ENCODE measurements around the gene STMN1.

Gene STMN1

DNA sequence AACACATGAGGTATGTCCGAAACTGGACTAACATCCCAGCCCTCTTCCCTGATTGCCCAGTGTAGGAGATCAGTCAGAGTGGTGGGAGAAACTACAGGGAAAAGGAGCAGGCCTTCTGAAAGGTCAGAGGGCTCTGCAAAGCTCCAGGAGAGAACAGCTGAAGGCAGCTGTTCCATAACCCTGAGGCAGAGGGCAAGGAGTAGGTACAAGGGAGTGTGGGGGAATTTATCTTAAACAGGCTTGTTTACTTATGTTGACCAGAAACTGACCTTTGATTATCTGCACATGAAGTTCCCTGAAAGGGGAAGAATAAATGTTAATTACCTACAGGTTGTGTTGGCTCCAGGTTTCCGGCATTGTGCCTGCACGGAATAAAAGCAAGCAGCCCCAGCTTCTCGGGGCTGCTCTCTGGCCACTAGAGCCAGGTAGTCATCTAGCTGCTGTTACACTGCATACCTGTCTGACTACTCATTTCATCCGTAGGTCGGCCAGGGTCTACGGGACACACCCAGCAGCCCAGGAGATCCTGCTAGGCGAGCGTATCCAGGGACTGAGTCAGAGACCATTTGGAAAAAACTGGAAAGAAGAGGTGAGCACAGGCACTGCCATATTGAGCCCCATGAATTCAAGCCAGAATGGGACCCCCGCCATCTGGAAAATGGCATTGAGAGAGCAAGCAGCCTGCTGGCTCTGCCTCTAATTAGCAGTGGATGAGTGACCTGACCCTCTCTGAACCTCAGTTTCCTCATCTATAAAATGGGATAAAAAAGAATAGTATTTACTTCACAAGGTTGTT is 15.8 kb downstream of the STMN1 start:
- no peak for DNase-seq

DNA sequence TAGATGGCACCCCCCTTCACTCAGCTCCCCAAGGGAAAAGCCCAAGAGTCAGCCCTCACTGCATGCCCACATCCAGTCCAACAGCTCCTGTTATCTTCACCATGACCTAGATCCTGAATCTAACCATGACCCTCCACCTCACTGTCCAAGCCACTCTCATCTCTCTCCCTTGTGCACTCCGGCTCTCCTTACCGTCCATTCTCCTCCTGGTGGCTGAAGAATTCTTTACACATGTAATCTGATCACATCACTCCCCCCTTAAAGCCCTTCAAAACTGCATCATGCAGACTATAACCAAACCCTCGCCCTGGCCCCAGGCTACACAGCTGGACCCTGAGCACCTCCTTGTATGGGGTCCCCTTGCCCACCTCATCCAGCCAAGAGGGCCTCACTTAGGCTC is 16.7 kb downstream of the STMN1 start:
- DNase-seq, result no peak

DNA sequence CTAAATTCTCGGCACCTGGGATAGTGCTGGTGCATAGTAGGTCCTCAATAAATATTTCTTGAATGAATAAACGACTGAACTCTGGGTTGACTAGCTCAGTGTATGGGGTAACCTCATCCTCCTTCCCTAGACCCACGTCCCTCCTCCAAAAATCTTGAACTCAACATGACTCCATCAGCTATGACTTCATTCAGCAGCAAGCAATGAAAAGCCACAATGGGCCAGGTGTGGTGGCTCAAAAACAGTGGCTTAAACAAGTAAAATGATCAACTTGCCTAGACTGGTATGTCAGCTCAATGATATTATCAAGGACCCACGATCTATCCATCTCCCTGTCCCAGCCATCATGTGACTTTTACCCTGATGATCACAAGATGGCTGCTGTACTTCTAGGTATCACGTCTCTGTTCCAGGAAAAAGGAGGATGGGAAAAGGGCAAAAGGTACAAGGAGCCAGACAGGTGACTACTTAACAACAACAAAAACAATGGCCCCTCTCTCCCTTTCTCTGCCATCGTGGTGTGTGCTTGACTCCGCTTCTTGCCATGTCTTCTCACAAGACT is 17.7 kb downstream of the STMN1 start:
- no peak for DNase-seq

DNA sequence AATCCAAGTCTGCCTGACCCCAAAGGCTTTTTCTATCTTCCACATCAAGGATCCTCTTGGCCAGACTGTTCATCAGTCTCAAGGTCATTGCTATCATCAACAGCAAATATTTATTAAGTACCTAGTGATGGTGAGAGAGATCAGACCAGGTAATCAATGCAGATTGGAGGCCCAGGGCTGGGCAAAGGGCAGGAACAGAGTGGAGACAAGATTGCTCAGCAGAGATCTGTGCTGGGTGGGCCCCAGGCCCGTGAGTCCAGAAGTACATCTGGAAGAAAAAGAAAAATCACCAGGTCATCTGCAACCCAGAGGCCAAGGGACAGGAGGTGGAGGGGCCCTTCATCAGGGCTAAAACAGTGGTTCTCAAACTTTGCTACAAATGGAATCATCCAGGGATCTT is 20.6 kb downstream of the STMN1 start:
- no peak for DNase-seq

DNA sequence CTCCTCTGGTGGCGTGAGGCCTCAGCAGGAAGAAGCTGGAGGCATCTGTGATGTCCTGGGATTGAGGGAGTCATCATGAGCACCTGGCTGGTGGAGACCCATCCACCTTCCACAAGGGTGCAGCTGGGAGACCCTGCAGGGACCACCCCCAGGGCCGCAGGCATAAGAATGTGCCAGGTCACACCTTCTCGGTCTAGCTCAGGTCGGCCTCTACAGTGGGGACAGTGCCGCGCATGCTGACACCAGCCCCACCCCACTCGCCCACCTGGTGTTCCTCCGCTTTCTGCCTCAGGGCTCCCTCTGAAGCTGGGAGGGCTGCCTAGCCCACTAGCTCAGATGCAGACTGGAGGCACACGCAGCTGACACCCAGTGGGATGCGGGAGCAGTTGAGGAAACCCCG is 25.0 kb downstream of the STMN1 start:
- DNase-seq, result no peak

DNA sequence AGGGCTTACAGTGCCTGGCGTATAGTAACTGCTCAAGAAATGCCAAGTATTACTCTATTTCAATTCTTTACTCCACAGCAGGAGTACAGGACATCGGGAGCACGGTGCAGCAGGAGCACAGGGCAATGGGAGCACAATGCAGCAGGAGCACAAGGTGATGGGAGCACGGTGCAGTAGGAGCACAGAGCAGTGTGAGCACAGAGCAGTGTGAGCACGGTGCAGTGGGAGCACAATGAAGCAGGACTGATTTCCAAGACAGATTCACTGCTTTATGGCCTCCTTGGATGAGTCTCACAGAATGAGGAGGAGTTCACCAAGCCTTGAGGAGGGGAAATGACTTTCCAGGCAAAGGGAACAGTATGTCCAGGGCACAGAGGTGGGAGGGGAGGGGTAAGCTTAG is 25.7 kb downstream of the STMN1 start:
- DNase-seq, result no peak

DNA sequence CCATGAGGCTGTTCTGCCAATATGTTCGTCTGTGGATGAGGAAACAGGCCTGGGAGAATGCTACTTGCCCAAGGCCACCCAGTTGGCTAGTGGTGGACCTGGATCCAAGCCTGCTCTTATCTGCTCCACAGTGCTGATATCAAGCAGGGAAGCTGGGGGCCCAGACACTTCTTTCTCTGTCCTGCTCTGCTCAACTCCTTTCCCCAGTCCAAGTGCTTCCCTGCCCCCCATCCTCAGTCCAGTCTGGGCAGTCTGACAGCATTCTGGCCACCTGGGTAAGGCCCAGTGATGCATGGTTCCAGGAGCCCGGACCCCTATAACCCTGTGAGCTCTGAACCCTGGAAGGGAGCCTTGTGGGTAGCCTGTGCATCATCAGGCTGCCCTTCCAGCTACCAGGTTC is 26.5 kb downstream of the STMN1 start:
- DNase-seq, result no peak

DNA sequence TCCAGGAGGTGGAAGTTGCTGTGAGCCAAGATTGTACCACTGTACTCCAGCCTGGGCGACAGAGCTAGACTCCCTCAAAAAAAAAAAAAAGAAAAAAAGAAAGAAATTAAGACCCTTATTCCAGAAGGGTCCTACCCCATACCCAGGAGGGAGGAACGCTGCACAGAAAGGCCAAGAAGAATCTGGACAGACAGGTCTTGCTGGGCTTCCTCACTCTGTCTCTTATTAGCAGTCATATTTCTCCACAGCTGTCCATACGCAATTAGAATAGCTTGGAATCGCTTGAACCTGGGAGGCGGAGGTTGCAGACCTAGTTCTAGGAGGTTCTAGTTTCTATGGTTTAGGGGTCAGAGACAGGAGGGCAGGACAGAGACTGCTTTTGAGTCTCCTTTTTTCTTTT is 27.5 kb downstream of the STMN1 start:
- DNase-seq, result no peak

DNA sequence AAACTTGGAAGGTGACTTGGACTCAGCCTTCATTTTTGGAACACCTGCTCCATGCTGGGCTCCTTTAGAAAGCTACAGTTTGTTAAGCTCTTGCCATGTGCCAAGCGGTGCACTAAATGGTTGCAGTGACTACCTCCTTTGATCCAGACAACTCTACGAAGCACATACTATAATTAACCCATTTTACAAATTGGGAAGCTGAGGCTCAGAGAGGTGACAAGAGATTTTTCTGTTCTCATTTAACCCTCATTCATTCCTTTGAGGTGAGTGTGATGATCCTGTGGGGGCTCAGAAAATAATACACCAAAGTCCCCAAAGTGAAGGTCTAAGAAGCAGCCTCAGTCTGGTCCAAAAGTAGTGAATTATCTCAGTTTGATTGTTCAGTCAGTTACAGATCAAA is 29.1 kb downstream of the STMN1 start:
- DNase-seq, result no peak

DNA sequence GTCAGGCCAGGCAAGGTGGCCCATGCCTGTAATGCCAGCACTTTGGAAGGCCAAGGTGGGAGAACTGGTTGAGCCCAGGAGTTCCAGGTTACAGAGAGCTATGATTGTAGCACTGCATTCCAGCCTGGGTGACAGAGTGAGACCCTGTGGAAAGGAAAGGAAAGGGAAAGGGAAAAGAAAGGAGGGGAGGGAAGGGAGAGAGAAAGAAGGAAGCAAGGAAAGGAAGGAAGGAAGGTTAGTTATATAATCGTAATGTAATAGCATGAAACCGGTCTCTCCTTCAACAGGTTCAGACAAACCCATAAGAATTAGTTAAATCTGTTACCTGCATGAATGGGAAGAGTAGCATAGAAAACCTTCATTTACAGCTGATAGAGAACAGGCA is 29.5 kb downstream of the STMN1 start:
- no peak for DNase-seq

DNA sequence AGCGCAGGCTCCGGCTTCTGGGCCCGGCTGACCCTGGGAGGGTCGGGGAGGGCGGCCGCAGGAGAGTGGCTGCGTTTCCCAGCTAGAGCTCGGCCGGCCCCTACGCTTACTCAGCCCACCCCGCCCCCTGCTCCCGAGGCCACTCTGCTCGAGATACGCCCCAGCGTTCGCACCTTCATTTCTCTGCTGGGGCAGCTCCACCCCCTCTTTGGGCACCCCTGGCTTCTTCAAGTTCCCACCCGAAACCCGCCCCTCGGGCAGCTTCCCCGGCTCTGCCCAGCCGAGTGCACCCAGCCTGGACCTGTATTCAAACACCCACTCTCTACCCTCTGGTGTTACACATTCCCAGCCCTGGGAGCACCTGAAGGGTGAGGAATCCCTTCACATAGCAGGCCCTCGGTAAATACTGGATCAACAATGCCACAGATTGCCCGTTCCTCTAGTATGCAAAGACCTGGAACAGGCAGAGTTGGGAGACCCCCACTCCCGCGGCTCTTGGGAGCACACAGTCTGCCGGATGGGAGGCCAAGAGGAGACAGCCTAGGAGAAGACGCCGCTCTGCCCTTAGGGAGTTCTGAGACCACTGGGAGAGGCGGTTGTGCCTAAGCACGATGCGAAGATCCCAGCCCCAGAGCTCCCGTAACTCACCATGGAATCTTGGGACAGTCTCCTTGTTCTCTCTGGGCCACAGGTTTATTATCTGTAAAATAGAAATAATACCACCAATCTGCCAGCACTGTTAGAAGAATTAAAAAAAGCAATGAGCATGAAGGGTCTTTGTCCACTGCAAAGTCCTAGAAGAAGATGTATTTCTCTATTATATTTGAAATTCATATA is 30.1 kb downstream of the STMN1 start:
- no peak for DNase-seq

DNA sequence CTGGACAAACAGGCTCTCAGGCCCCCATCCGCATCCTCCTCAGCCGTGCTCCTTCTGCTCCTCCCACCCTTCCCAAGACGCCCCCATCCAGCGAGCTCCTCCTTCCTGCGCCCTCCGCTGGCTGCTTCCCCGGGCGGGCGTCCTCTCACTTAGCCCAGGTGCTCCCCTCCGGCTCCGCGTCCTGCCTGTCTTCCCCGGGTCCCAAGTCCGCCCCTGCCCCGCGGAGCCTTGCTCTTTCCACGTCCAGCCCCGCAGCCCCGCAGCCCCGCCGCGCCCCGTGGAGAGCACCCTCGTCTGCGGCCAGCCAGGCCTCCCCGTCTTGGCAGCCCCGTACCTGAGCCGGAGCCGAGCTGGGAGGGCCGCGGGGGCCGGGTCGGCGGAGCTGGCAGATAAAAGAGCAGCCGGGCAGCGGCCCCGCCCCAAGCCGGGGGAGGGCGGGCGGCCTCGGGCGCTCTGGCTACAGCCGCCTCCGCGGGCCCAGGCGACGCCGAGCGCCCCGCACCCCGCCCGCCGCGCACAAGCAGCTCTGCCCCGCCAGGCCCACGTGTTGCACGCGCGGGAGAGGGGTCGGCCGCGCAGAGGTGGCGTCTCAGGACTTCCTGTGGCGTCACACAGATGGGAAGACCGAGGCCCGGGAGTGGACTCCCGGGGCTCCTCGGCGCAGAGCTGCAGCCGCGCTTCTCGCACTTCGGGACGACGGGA is 30.9 kb downstream of the STMN1 start, which contains the start of gene PAQR7:
Gene PAQR7 (minus strand): TSS at position 555 of the 702 bp plus-strand sequence. CDS start 11,869 bp downstream, outside the sequence.
- peak; percentile 87 for DNase-seq

DNA sequence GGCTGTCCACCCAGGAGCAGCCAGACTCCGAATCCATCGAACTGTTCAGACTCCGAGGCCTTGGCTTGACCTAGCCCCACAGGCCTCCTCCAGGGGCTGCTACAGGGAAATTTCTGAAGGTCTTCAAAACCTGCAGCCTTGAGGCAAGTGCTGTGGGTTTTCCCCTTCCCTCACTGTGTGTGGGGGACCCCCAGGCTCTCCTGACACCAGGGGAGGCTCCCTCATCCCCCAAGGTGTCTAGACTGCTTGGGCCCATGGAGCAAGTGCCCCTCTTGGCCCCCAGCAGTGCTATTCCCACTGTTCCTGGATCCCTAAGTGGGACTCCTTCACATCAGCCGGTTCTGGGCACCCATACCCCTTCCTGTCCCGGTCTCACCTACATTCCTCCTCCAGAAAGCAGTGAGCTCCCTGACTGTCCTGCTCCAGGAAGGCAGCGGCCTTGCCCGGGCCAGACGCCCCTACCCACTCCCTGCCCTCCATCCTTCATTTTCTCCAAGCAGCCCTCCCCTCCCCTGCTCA is 31.5 kb downstream of the STMN1 start:
- DNase-seq, result no peak

DNA sequence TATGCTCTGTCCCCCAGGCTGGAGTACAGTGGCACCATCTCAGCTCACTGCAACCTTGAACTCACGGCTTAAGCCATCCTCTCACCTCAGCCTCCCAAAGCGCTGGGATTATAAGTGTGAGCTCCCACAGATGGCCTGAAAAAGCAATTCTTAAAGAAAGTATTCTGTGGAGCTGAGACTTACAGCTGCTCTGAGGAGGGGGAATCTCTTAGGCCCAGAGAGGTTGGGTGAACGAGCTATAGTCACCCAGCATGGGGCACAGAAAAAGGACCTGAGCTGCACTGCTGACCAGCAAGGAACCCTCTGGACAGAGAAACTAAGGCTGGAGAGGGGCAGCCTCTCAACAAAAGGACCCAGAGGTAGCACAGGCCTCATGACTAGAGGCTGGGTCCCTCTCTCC is 32.0 kb downstream of the STMN1 start:
- no peak for DNase-seq

DNA sequence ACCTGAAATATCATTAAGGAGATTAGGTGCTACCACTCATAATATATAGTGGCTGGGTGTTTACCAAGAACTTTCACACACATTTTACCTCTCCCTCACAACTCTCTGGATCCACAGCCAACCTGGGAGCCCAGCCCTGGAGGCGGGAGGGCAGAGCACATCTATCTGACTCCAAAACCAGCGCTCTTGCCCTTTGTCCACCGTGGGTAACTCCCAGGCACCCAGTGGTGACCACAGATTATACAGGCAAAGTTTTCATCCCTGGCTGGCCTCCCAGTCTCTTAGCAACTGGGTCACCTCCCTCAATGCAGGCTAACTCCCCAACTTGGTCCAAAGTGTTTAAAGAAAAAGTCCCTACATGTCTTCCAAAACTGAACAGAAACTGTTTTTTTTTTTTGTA is 33.1 kb downstream of the STMN1 start:
- no peak for DNase-seq

DNA sequence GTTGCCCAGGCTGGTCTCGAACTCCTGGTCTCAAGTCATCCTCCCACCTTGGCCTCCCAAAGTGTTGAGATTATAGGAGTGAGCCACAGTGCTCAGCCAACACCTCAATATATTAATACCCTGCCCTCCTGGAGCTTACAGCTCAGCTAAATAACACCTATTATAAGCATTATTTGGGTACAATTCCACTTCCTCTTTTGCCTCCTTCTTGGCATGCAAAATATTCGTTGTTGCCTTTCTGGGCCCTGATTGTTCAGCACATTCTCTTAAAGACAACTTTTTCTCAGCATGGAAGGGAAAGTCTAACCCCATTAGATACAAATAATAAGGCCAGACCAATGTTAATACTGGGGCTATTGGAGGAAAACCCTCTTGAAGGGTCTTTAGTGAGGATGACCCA is 33.5 kb downstream of the STMN1 start:
- DNase-seq, result no peak

DNA sequence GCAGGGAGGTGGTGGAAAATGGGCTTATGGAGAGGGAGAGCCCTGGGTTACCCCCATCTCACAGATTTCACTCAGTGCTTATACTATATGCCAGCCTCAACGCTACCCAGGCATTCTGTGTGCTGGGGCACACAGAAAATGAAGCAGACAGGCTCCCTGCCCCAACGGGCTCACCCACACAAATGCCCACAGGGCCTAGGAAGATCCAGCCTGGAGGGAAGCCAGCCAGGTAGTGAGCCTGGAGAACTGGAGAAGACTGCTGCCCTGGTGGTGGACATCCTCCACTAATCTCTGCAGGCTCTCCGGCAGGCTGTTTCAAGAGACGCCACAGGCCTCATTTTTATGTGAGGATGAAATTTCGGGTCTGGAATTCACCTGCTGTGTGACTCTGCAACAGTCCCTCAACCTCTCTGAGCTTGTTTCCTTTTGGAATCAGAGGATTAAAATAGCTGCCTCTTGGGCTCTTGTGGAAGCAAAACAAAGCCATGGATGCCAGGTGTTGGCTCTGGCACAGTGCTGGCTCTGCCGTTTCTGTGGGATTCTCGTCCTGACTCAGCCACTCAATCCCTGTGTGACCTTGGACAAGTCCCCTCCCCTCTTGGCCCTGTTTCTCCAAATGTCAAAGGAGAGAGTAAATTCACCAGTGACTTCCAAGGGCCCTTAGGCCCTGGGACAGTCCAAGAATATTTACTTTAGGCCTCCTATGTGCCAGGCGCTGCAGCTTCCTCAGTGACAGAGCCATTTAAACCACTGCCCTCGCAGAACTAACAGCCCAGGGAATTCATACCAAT is 34.3 kb downstream of the STMN1 start:
- no peak for DNase-seq

DNA sequence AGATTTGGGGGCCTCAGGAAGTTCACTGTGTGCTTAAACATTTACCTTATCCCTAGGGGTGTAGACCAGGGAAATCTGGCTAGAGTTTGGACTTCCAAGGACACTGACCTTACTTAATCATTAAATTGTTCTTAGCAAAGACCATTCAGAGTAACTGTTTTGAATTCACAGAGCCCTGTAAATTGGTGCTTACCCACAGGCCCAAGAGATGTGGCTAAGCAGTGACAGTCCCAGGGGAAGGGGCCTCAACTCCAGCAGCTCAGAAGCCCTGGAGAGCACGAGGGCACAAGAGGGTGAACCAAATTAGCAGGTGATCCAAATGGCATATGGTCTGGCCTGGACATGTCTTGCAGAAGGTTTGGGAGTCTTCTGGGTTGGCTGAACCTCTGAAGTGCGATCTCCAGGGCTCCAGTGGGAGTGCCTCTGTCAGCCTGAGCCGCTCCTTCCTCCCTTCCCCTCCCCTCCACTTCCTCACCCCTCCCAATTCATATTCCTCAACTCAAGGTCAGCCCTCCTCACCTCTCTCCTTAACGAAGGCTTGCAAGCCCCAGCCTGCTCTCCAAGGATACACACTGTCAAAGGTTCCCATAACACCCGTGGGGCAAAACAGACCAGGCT is 35.0 kb downstream of the STMN1 start:
- no peak for DNase-seq

DNA sequence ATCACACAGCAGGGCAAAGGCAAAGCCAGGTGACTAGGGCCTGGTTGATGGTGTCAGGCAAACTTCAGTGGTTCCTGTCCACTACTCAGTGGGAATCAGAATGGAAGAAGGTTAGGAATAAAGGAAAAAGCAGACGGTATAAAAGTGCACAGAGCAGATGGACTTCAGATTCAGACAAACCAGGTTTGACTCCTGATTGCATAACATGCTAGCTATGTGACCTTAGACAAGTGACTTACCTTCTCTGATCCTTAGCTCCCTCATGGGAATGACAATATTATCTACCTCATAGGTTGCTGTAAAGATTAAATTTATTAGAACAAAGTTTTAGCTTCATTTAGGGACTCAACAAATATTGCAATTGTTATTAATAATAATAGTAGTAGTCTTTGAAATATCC is 35.6 kb downstream of the STMN1 start:
- no peak for DNase-seq

DNA sequence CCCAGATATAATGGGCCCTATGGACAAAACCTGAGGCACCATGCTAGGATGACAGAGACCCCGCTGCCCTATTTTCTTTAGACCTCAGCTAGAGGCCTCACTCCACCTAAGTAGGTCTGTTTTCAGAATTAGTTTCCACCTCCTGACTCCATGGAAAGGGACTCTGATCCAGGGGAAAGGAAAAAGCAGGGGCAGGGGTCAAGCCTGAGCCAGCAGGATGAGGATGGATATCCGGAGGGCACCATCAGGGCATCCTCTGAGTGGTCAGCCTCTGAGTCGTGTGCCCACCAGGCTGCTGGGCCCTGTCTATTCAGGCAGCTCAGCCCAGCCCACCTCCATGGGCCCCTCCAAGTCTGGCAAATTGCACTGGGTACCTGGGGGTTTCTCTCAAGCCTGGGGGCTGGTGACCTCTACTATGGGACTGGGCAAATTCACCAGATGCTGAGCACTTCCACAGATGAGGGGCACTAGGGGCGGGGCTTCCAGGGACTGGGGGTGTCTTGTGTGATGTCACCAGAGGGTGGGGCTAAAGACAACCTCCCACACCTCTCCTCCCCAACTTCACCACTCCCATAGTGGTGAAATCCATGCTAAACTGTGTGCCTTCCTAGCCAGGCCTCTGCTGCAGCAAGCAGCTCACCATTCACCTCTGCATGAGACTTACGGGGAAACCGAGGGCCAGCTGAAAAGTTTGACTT is 36.2 kb downstream of the STMN1 start:
- no peak for DNase-seq
